LHCN-M2 (cell line): ENCODE data around the gene SHOC2. TPM values are rescaled to one million over a fixed set of nuclear protein-coding genes. Genes with fewer than 3 reads are reported as not detected.

Experiments
- DNase-seq: peaks from one replicate; pipeline ENCODE4 v3.0.0-alpha.2; 2012; ENCODE audit warnings: low read depth
- total RNA-seq: library from RNA; depleted of rRNA; stranded (reverse); fragments of >200 nt; gene quantifications from 2 replicates; pipeline ENCODE4 v1.2.3, GENCODE V29; 2014

SHOC2 gene
- total RNA-seq, 1 experiment from 2014 or later: 36.2 TPM

GRCh38 chr10:110983466-110983865 is 64.1 kb downstream of the SHOC2 start:
- no peak for DNase-seq

GRCh38 chr10:110985497-110986275 is 66.3 kb downstream of the SHOC2 start:
- DNase-seq: no peak

GRCh38 chr10:110989016-110989415 is 69.6 kb downstream of the SHOC2 start:
- no peak for DNase-seq

GRCh38 chr10:110992006-110992800 is 72.8 kb downstream of the SHOC2 start:
- no peak for DNase-seq

- peak; percentile 90 for DNase-seq
Observed at GRCh38 chr10:110993024-110993693, 73.8 kb downstream of the SHOC2 start.

- DNase-seq: no peak
Observed at GRCh38 chr10:110994406-110995086, 75.1 kb downstream of the SHOC2 start.

- DNase-seq: no peak
Observed at GRCh38 chr10:110995301-110995700, 75.9 kb downstream of the SHOC2 start.

GRCh38 chr10:110996256-110996655 is 76.9 kb downstream of the SHOC2 start:
- DNase-seq: no peak

GRCh38 chr10:111004016-111004415 is 84.6 kb downstream of the SHOC2 start:
- no peak for DNase-seq

GRCh38 chr10:111007486-111007885 is 88.1 kb downstream of the SHOC2 start:
- DNase-seq: no peak

- DNase-seq: no peak
Observed at GRCh38 chr10:111015181-111015580, 95.8 kb downstream of the SHOC2 start.

GRCh38 chr10:111017098-111017497 is 97.7 kb downstream of the SHOC2 start:
- DNase-seq: no peak

GRCh38 chr10:111018021-111018420 is 98.6 kb downstream of the SHOC2 start:
- peak; percentile 26 for DNase-seq

- no peak for DNase-seq
Observed at GRCh38 chr10:111023060-111023459, 103.7 kb downstream of the SHOC2 start.

GRCh38 chr10:111030042-111030750 is 110.8 kb downstream of the SHOC2 start:
- no peak for DNase-seq

GRCh38 chr10:111034598-111035310 is 115.3 kb downstream of the SHOC2 start:
- peak; percentile 48 for DNase-seq

- peak; percentile 59 for DNase-seq
Observed at GRCh38 chr10:111035542-111035941, 116.1 kb downstream of the SHOC2 start.

- DNase-seq: no peak
Observed at GRCh38 chr10:111037858-111038257, 118.5 kb downstream of the SHOC2 start.

GRCh38 chr10:111039522-111039921 is 120.1 kb downstream of the SHOC2 start:
- DNase-seq: no peak

GRCh38 chr10:111057006-111057405 is 137.6 kb downstream of the SHOC2 start:
- DNase-seq: no peak
